GDM1 (cell line): ENCODE measurements around the gene HTR6.
A peak's percentile ranks its signal among the peaks of the same experiment; 100 is the strongest.

ENCODE experiments used
- DNase-seq: peaks from one replicate; lab custom pipeline; 2025; lab: John Stamatoyannopoulos, UW

HTR6 gene

GRCh38 chr1:19688041-19688842 lies 23.6 kb downstream of the HTR6 start:
- no peak for DNase-seq

GRCh38 chr1:19689085-19689757 lies 24.5 kb downstream of the HTR6 start:
- no peak for DNase-seq

- no peak for DNase-seq
Observed at GRCh38 chr1:19689856-19690255, 25.2 kb downstream of the HTR6 start.

GRCh38 chr1:19690342-19690741 lies 25.7 kb downstream of the HTR6 start:
- no peak for DNase-seq

- no peak for DNase-seq
Observed at GRCh38 chr1:19694298-19694697, 29.6 kb downstream of the HTR6 start.

- DNase-seq, result no peak
Observed at GRCh38 chr1:19695772-19696171, 31.1 kb downstream of the HTR6 start.

- DNase-seq, result no peak
Observed at GRCh38 chr1:19696820-19697219, 32.1 kb downstream of the HTR6 start.

- DNase-seq, result no peak
Observed at GRCh38 chr1:19698181-19698580, 33.5 kb downstream of the HTR6 start.

GRCh38 chr1:19700079-19700777 lies 35.6 kb downstream of the HTR6 start:
- no peak for DNase-seq

GRCh38 chr1:19703280-19703679 lies 38.6 kb downstream of the HTR6 start:
- no peak for DNase-seq

- no peak for DNase-seq
Observed at GRCh38 chr1:19704247-19705113, 39.8 kb downstream of the HTR6 start.

- no peak for DNase-seq
Observed at GRCh38 chr1:19705464-19705863, 40.8 kb downstream of the HTR6 start.

- DNase-seq, result no peak
Observed at GRCh38 chr1:19706136-19706535, 41.5 kb downstream of the HTR6 start.

- DNase-seq, result no peak
Observed at GRCh38 chr1:19708567-19709110, 44.0 kb downstream of the HTR6 start.

- DNase-seq, result no peak
Observed at GRCh38 chr1:19709260-19709793, 44.7 kb downstream of the HTR6 start.

- no peak for DNase-seq
Observed at GRCh38 chr1:19710825-19711611, 46.3 kb downstream of the HTR6 start.

GRCh38 chr1:19712928-19713327 lies 48.3 kb downstream of the HTR6 start:
- no peak for DNase-seq

GRCh38 chr1:19715334-19716203 lies 50.9 kb downstream of the HTR6 start:
- DNase-seq, result peak; percentile 75

- DNase-seq, result no peak
Observed at GRCh38 chr1:19717467-19717866, 52.8 kb downstream of the HTR6 start.

- DNase-seq, result no peak
Observed at GRCh38 chr1:19720174-19720573, 55.5 kb downstream of the HTR6 start.
